Stimulated activated CD8-positive, alpha-beta memory T cell treated with anti-CD3 and anti-CD28 coated beads, Interleukin-12 subunit alpha, Interleukin-12 subunit beta, amount 100 ng/mL, for 1 hour (primary cell): Measurements from ENCODE around the gene COL28A1.

Experiments used
- DNase-seq: peaks from one replicate; pipeline ENCODE4 v3.0.0-alpha.2; 2020; ENCODE audit warnings: low read depth

Gene COL28A1

GRCh38 chr7:7535691-7536090 lies at the start of gene COL28A1:
COL28A1 (minus strand) TSS chr7:7535873; CDS start chr7:7532875, 2,998 bp downstream.
- no peak for DNase-seq

- DNase-seq: no peak
Measured at GRCh38 chr7:7584653-7585052, 49.0 kb upstream of the COL28A1 start.

- DNase-seq: no peak
Measured at GRCh38 chr7:7583731-7584130, 48.1 kb upstream of the COL28A1 start.

GRCh38 chr7:7582596-7582995 lies 46.9 kb upstream of the COL28A1 start:
- DNase-seq: no peak

- DNase-seq: no peak
Measured at GRCh38 chr7:7581531-7582179, 46.0 kb upstream of the COL28A1 start.

GRCh38 chr7:7579638-7580037 lies 44.0 kb upstream of the COL28A1 start:
- no peak for DNase-seq

- no peak for DNase-seq
Measured at GRCh38 chr7:7577888-7578287, 42.2 kb upstream of the COL28A1 start.

- no peak for DNase-seq
Measured at GRCh38 chr7:7576344-7576743, 40.7 kb upstream of the COL28A1 start.

GRCh38 chr7:7573701-7574100 lies 38.0 kb upstream of the COL28A1 start:
- no peak for DNase-seq

- no peak for DNase-seq
Measured at GRCh38 chr7:7570584-7570983, 34.9 kb upstream of the COL28A1 start.

- DNase-seq: no peak
Measured at GRCh38 chr7:7569615-7570014, 33.9 kb upstream of the COL28A1 start.

GRCh38 chr7:7569081-7569527 lies 33.4 kb upstream of the COL28A1 start:
- DNase-seq: no peak

- DNase-seq: no peak
Measured at GRCh38 chr7:7568553-7568952, 32.9 kb upstream of the COL28A1 start.

- no peak for DNase-seq
Measured at GRCh38 chr7:7567898-7568531, 32.3 kb upstream of the COL28A1 start.

- peak; percentile 67 for DNase-seq
Measured at GRCh38 chr7:7566651-7567611, 31.3 kb upstream of the COL28A1 start, which contains the start of gene MIOS. MIOS (plus strand) TSS chr7:7566884; CDS start chr7:7572476, 5,592 bp downstream.

GRCh38 chr7:7565746-7566650 lies 30.3 kb upstream of the COL28A1 start:
- DNase-seq: no peak

- DNase-seq: no peak
Measured at GRCh38 chr7:7565018-7565680, 29.5 kb upstream of the COL28A1 start.

GRCh38 chr7:7564323-7564780 lies 28.7 kb upstream of the COL28A1 start:
- no peak for DNase-seq

GRCh38 chr7:7563813-7564212 lies 28.1 kb upstream of the COL28A1 start:
- DNase-seq: no peak

- DNase-seq: no peak
Measured at GRCh38 chr7:7563269-7563668, 27.6 kb upstream of the COL28A1 start.

GRCh38 chr7:7562736-7563135 lies 27.1 kb upstream of the COL28A1 start:
- no peak for DNase-seq
